ENCODE data around the gene ARHGAP11B. TPM values are rescaled to one million over a fixed set of nuclear protein-coding genes. Genes with fewer than 3 reads are reported as not detected.
"Not testable (repeated sequence)": the region's sequence is repeated elsewhere in the genome, so short reads cannot be mapped to it uniquely, and the experiment has no call there.

Gene ARHGAP11B

GRCh38 chr15:30686651-30687050, 60.7 kb downstream of the ARHGAP11B start:
- BruUV-seq (replicated peaks); dilution Hi-C loops (cut with HindIII; ENCODE audit: low sequenced_read_pairs, unreplicated experiment): not testable (repeated sequence)

More at GRCh38 chr15:30686651-30687050, 60.7 kb downstream of the ARHGAP11B start:
- H2BK15ac ChIP-seq (ENCODE audit: low read depth, low read length); H3K9me1 ChIP-seq (ENCODE audit: insufficient read depth, low read length); H2AK9ac ChIP-seq (replicated peaks; ENCODE audit: low read depth, low read length, poor library complexity); H3K14ac ChIP-seq (replicated peaks; ENCODE audit: low read depth, low read length); H3K9ac ChIP-seq (ENCODE audit: low read depth, low read length); intact Hi-C loops (cut with micrococcal nuclease); H3K4me3 ChIP-seq (ENCODE audit: insufficient read depth, low read depth, low read length); H4K5ac ChIP-seq (ENCODE audit: low read depth, low read length); DNase-seq; CTCF ChIA-PET; H3K9me3 ChIP-seq (ENCODE audit: control insufficient read depth, insufficient read depth, low read length); H3K56ac ChIP-seq (ENCODE audit: extremely low read depth, insufficient read depth, low read length); H3K27ac ChIP-seq (ENCODE audit: insufficient read depth, low read length); H2AK5ac ChIP-seq (ENCODE audit: low read depth, low read length); POLR2A ChIA-PET (ENCODE audit: unreplicated experiment); H3K36me3 ChIP-seq (ENCODE audit: control insufficient read depth, insufficient read depth, low read length); H2BK120ac ChIP-seq (ENCODE audit: low read depth, low read length); H4K91ac ChIP-seq (ENCODE audit: insufficient read depth, low read depth, low read length); H3K4ac ChIP-seq (ENCODE audit: low read depth, low read length); H3K79me1 ChIP-seq (ENCODE audit: low read depth in 1 of 2, low read length in 2 of 2); H3K4me2 ChIP-seq (ENCODE audit: low read depth, low read length); H4K20me1 ChIP-seq (ENCODE audit: insufficient read depth, low read length); ATAC-seq (ENCODE audit: low read depth); H2AFZ ChIP-seq (replicated peaks; ENCODE audit: low read length, poor library complexity); H2BK20ac ChIP-seq (ENCODE audit: low read depth, low read length); in situ Hi-C loops (cut with MboI; ENCODE audit: low sequenced_read_pairs); H2BK5ac ChIP-seq (ENCODE audit: low read depth, low read length, poor library complexity, severe bottlenecking); H3K23ac ChIP-seq (ENCODE audit: low read depth, low read length); H3K4me1 ChIP-seq (ENCODE audit: control insufficient read depth, insufficient read depth, low read length); H3K27me3 ChIP-seq (ENCODE audit: control insufficient read depth, insufficient read depth, low read length); H4K8ac ChIP-seq (ENCODE audit: low read depth in 2 of 2, low read length in 2 of 2); H3K18ac ChIP-seq (ENCODE audit: low read depth, low read length): not testable (repeated sequence)
- WGBS, 2 experiments (ENCODE audit: extremely low coverage in 2 of 2, insufficient read length in 1 of 2), result no CpG with 5 or more reads among the region's 2 CpGs

Small RNA genes within 50 kb of the gene (microRNA-seq; reads per million reads assigned to microRNA genes)
- gene RF00019 (ENCODE audit: insufficient read depth, insufficient read length), result not detected
- gene RF00096 (ENCODE audit: insufficient read depth, insufficient read length), result not detected
- not detected for gene RN7SL628P (ENCODE audit: insufficient read depth, insufficient read length)

Small RNA genes within 50 kb of the gene (small RNA-seq; reads per million reads assigned to genes)
- 0 reads per million in 5 experiments for gene RF00019
- 0 to 0.15 (median 0) reads per million in 5 experiments for gene RF00096
- 0 reads per million in 5 experiments for gene RN7SL628P

Other genes starting within 250 kb of the ARHGAP11B start
- 0.18 TPM in 1 of 2 replicates, not detected in the other for gene CHRFAM7A, start 232.6 kb upstream of the ARHGAP11B start, total RNA-seq (2012; rRNA removed)
- not detected in 2 replicates for gene CHRFAM7A, start 232.6 kb upstream of the ARHGAP11B start, polyA plus RNA-seq (2012; rRNA removed)
- 0.72 and 1.1 TPM in 2 replicates for gene GOLGA8R, start 211.9 kb upstream of the ARHGAP11B start, total RNA-seq (2012; rRNA removed)
- 0.46 and 1.4 TPM in 2 replicates for gene GOLGA8R, start 211.9 kb upstream of the ARHGAP11B start, polyA plus RNA-seq (2012; rRNA removed)
- 0.18 and 0.28 TPM in 2 replicates for gene GOLGA8Q, start 74.1 kb upstream of the ARHGAP11B start, total RNA-seq (2012; rRNA removed)
- gene GOLGA8Q, start 74.1 kb upstream of the ARHGAP11B start, polyA plus RNA-seq (2012; rRNA removed), result 0.44 and 0.55 TPM in 2 replicates
- gene GOLGA8H, start 22.1 kb upstream of the ARHGAP11B start, total RNA-seq (2012; rRNA removed), result not detected in 2 replicates
- not detected in 2 replicates for gene GOLGA8H, start 22.1 kb upstream of the ARHGAP11B start, polyA plus RNA-seq (2012; rRNA removed)